Globus pallidus (tissue), 1 donor: ENCODE data around the gene SLX9.
"Not testable (repeated sequence)": the region's sequence is repeated elsewhere in the genome, so short reads cannot be mapped to it uniquely, and the experiment has no call there.

Source experiments
- DNase-seq: peaks from one replicate; pipeline ENCODE4 v3.0.0-alpha.2; 2015; ENCODE audit warnings: low spot score

The SLX9 gene

DNA sequence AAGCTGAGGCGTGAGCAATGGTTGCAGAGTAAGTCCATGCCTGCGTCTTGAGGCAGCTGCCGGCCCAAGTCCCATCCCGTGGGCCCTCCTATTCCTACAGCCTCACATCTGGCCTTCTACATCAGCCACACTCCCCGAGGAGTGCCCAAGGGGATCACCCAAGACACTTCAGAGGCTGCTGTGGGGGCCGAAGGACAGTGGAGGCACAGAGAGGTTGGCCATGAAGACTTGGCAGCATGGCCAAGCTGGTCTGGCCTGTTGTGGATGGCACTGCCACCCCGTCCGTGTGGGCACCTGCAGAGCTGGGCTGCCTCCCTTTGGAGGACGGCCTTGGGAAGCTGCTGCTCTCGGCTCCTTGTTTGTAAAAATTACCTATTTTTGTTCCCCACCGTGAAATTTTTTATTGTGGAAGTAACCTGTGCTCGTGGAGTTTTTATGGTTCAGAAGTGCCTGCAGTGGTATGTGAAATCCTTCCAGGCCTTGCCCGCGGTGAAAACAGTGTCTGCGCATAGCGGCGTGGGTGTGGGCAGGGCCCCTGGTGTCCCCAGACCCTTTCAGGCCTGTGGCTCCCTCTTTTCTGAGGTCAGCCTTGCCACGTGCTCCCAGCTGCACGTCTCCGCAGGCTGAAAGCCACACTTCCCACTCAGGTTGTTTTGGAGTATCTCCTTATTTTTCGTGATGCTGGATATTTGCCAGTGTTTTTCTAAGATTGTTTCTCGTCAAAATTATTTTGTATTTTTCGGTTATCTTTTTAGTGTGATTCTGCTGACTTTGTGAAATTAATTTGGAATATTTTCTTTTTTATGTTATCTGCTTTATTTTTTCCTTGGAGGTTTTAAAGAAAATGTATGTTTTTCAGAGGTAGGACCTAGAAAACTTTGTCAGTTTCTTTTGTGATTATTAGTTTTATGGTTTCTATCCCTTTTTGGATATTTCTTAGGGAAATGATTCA lies 20.6 kb downstream of the SLX9 start:
- DNase-seq: no peak

DNA sequence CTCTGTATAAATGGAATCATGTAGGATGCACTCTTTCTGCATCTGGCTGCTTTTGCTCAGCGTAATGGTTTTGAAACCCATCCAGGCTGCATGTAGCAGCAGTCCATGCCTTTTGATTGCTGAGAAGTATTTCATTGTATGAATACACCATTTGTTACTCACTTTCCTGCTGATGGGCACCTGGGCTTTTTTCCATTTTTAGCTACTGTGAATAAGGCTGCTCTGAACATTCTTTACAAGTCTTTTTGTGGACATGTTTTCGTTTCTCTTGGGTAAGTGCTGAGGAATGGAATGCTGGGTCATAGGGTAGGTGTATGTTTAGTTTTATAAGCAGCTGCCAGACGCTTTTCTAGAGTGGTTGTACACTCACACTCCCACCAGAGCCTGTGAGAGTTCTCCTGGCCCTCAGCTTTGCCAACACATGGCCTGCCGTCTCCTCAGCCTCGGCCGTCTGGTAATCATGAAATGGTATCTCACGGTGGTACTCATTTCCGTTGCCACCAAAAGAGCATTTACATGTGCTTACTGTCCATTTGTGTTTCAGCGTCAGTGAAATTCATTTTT lies 22.7 kb downstream of the SLX9 start:
- DNase-seq: no peak

DNA sequence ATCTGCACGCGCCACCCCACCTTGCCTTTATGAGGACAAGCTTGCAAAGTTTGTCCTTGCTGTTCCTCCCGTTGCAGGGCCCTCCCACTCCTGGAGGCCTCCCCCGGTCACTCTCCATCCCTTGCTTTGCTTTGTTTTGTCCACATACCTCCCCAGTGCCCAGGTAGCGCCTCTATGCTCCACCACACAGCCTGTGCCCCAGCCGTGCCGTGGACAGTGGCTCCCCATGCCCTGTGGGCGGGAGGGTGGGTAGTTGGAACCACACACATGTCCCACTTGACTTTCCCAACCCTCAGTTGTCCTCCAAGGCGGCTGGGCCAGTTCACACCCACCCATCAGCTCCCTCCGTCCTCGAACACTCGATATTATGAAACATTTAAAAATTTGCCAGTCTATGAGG lies 24.6 kb downstream of the SLX9 start:
- no peak for DNase-seq

DNA sequence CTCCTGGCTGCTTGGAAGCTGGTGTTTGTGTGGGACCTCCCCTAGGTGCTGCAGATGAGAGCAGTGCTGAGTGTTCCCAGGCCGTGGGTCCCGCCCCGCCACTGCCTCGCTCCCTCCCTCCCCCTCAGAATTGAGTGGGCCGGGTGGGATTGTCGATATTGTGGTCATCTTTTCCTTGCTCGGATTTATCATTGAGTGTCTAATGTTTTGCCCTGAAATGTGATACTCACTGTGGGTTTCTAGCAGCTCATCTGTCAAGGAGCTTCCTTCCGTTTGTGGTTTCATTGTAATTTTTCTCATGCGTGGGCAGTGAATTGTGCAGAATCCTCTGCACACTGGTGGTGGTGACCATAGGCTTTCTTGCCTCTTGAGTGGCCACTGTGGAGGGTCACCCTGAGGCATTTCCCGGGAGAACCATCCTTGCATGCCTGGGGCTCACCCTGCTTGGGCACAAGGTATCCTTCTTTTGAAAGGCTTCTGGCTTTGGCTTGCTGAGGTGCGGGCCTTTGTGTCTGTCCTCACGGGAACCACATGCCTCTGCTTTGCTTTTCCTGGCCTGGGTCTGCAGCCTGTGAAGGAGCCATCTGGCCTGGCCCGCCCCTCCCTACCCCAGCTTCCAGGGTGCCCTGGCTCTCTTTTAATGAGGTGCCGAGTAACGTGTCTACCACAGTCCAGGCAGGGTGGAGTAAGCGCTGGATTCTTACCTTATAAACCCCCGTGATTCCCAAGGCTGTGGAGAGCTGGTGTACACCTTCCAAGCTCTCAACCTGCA lies 25.6 kb downstream of the SLX9 start:
- DNase-seq: no peak

DNA sequence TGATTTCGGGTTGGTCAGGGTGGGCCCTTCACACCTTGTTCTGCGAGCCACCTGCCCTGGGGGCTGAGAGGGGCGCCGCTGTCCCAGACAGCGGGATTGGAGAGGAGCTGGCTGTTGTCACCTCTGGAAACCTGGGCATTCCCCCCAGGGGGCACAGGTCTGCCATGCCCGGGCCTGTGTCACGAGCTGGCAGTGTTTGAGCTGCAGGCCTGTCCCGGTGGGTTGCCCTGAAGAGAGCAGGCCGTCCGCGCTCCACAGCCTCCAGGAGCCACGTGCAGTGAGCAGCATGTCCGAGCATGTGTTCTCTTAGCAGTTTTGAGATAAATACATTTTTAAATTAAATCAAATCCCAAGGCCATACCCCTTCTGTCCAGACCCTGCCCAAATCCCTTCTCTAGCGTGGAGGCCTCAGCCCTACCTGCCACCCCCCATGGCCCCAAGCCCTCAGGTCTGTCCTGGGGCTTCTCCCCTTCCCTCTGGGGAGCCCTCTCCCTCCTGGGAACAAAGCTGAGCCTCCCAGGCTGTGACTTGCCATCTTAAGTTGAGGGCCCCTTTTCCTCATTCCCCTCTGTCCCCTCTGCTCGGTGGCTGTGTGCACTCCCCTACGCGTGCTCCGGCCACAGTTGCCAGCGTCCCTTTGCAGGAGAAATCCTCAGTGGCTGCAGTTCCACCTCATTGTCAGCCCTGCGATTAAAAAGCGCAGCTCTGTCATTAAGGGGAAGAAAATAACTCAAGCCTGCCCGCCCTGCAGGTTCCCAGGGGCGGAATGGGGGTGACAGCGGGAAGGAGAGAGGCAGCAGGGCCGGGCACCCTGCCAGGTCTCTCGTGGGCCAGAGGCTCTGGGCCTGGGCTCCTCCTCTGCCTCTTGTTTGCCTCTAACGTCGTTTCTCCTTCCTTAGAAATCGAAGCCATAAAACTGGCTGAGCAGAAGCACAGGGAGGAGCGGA lies 26.6 kb downstream of the SLX9 start:
- DNase-seq: peak; percentile 29

DNA sequence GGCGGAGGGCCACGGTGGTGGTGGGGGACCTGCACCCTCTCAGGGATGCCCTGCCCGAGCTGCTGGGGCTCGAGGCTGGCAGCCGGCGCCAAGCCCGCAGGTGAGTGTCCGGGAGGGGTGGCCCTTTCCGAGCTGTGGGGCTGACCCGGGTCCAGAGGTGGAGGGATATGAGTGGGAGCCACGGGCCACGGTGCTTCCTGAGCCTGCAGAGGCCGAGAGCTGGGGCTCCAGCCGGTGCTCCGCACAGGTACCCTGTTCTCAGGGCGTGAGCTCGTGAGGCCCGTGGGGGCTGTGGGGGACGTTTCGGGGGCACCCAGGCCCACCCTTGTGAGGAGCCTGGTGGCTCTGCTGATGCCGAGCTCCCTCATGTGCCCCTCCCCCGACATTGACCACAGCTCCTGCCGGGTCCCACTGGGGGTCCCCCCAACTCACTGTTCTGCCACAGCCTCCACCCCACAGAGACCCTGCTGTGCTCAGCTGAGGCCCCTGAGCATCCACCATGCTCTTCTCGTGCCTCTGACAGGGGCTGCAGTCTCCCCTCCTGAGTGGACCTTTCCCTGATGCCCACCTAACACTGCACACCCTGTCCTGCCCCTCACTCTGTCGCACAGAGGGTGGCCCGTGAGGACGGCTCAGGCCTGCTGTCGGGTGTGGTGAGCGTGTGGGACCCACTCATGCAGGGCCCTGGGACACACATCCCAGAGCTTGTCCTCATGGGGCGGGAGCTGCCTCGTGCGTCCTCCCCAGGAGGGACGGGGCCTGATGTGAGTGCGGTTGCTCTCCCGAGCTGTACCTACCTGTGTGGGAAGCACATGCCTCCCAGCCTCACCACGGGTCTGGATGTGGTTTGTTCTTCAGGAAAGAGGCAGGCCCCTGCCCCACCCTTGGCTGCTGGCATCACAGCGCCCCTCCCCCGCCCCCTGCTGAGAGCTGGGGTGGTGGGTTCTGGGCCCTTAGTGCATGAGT lies 27.5 kb downstream of the SLX9 start:
- no peak for DNase-seq

DNA sequence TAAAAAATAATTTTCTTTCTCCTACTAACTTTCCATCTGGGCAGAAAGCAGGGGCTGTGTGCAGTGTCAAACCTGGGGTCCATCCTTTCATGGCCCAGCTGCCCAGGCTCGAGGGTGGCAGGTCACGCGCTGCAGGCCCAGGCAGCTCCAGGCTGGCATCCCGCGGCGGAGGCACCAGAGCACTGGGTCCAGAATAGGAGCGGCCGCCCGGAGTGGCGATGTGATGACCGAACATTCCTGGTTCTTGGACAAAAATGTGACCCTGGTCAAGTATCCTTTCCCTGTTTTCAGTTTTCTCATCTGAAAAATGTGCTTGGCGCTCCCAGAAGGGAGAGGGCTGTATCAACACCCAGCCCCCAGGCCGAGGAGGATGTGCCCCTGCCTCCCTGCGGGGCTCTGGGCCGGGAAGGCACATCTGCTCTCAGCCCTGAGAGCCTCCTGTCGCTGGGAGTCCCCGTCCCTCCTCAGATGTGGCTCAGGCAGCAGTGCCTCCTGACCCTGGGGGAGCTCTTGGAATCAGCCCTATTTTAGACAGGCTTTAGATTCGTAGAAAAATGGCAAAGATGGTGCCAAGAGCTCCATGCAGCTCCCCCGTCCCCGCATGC lies 29.3 kb downstream of the SLX9 start:
- no peak for DNase-seq

DNA sequence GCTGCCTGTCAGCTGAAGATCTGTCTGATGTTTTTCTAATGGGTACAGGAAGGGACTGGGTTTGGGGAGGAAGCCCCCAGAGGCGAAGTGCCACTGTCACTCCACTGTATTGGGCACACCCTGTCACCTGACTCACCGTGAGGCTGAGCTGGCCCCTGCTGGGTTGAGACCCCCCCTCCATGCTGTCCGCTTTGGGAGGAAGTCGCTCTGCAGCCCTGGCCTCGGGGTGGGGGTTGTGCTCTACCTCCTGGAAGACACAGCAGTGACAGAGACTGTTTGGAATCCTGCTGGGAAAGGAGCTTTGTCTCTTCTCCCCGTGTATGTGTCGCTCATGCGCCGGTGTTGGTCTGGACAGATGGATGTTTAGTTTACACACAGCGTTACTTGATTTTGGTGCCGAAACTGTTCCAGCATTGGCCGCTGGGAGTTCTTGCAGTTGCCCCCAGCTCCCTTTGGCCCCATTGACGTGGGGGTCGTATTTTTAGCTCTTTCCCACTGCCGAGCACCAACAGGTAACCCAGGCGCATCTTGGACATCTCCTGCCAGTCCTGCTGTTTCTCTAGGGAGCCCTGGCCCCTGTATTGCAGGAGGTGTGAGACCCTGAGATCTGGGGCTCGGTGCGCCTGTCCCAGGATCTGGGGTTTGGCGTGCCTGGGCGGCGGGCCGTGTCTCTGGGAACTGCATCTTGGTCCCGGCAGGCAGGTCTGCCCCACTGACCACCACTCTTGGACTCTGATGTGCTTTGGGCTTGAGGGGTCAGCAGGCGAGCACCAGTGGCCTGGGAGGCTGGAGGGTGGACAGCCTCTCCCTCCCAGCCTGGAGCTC lies 30.3 kb downstream of the SLX9 start:
- DNase-seq: no peak

DNA sequence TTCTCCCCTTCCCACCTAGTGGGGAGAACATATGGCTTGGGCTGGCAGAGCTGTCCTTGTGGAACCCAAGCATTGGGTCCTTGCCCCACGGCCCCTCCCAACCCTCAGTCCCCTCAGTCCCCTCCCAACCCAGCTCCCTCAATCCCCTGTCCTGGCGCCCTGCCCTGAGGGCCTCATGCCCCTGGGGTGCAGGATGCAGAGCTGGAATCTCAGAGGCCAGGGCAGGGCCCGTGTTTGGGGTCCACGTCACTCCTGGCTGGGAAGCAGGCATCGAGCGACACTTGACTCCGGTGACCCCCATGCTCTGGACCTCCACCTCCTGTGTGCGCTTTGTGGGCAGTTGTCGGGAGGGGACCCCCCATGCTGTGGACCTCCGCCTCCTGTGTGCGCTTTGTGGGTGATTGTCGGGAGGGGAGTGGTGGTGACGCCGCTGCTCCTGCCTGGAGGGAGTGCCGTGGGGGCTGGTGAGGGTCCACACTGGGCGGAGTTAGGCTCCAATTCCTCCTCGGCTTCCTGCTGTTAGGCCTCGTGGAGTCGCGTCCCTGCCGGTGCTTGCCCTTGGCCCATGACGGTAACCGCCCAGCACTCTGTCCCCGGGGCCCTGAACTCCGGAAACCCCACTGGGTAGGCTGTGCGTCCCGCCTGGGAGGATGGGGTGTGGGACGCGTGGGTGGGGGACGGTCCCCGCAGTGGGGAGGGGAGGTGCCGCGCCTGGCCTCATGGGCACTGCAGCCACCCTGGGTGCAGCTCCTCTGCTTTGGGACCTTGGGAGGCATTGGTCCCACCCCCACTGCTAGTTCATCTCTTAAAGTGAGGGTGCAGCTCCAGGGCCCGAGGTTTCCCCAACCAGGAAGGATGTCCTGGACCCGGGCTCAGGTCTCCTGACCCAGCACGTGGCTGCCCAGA lies 31.2 kb downstream of the SLX9 start:
- no peak for DNase-seq

DNA sequence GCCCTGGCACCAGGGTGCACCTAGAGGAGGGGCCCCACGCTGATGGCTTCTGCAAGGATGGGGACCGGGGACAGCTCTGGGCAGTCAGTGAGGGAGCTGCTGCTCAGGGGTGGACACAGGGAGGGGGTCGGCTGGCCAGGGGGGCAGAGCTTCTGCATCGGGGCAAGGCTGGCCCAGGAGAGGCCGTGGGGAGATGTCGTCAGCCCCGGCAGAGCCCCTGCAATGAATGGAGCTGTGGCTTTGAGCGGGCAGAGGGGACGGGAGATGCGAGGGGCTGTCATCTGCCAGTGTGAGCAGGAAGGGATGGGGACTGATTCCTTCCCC lies 31.8 kb downstream of the SLX9 start:
- no peak for DNase-seq

DNA sequence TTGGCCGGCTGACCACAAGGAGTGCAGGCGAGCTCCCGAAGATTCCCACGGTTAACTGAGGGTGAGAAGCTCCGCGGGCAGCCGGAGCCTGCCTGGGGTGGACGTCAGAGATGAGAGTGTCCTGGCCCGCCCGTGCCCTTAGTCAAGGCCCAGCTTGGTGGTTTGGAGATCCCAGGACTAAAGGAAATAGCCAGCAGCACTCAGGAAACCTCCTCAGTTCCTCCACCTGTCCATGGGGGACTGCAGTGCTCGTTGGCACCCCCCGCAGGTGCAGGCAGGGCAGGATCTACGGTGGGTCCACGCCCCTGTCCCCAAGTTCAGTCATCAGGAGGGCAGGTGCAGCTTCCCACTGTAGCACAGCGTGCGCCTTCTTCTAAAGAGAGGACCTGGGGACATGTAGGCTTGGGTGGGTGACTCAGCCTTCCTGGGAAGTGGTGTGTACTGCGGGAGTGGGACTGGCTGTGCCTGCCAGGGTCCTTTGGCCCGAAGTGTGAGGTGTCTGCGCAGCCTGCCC lies 32.5 kb downstream of the SLX9 start:
- DNase-seq: no peak

DNA sequence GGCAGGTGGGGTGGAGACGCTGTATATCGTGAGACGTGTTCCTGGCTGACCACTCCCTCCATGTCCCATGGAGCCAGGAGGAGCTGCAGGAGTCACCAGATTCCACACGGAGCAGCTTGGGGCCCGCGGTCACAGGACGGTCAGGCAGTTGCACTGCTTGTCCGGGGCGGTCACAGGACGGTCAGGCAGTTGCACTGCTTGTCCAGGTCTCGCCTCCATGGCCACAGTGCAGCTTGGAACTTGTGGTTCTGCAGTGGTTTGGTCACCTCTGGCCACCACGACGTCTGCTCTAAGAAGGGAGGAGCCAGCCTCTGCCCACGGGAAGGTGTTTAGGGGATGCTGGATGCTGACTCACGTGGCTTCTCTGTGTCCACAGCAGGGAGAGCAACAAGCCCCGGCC lies 33.0 kb downstream of the SLX9 start:
- DNase-seq: no peak

DNA sequence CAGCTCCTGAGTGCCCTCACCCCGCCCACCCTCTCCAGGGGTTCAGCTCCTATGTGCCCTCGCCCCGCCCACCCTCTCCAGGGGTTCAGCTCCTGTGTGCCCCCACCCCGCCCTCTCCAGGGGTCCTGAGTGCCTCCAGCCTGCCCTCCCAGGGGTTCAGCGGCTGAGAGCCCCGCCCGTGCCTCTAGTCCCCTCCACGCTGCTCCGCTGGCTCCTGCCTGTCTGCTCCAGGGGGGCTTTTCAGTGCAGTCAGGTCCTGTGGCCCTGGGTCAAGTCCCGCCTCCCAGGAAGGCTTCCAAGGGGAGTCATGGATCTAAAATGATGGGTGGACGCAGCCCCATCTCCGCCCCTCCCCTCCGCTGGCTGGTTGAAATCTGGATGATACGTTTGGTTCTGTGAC lies 33.8 kb downstream of the SLX9 start:
- no peak for DNase-seq

DNA sequence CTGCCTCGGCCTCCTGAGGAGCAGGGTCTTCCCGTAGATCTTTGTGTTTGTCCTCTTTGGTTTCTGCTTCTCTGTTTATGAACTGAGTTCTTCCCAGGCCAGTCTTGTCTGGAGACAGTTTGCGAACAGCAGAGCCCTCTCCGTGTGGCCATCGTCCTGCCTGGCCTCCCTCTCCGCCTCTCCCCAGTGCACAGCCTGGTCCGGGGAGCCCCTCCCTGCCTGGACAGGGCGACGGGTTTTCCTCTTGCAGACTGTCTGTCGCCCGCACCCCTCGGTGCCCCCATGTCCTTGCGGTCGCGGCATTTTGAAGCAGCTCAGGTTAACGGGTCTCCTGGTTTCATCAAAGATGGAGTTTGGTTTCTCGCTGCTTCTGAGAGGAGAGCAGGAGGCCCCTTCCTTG lies 34.8 kb downstream of the SLX9 start:
- no peak for DNase-seq

DNA sequence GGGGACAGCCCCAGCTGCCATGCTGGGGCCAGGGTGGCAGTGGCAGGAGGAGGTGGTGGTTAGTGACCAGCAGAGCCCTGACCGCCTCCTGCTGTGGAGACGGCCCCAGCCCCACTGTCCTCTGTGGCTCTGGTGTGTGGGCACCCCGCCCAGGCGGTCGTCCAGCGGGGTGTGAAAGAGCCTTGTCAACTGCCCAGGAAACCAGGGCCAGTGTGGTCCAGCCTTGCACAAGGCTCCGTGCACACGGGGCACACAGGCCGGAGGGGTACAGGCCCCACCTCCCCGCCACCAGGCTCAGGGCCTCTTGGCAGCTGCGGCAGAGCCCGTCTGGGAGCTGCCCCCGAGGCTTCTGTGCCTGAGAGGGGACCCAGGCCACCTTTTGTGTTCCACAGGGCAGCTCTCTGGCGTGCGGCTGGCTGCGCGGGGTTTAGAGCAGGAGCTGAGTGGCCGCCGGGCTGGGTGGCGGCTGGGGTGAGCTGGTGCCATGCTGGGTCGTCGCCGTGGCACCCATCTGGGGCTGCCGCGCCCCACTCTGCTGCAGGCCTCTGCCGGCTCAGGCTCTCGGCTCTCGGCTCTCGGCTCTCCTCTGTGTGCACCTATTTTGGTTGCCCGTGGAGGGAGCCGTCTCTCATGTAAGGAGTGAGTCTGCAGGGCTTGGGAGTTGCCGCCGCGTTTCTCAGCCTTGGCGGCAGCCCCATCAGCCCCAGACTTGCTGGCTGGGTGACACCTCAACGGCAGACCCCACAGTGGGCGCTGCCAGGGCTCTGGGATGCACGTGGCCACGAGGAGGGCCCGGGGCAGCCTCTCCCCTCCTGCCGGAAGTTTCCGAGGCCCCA lies 36.1 kb downstream of the SLX9 start:
- no peak for DNase-seq

DNA sequence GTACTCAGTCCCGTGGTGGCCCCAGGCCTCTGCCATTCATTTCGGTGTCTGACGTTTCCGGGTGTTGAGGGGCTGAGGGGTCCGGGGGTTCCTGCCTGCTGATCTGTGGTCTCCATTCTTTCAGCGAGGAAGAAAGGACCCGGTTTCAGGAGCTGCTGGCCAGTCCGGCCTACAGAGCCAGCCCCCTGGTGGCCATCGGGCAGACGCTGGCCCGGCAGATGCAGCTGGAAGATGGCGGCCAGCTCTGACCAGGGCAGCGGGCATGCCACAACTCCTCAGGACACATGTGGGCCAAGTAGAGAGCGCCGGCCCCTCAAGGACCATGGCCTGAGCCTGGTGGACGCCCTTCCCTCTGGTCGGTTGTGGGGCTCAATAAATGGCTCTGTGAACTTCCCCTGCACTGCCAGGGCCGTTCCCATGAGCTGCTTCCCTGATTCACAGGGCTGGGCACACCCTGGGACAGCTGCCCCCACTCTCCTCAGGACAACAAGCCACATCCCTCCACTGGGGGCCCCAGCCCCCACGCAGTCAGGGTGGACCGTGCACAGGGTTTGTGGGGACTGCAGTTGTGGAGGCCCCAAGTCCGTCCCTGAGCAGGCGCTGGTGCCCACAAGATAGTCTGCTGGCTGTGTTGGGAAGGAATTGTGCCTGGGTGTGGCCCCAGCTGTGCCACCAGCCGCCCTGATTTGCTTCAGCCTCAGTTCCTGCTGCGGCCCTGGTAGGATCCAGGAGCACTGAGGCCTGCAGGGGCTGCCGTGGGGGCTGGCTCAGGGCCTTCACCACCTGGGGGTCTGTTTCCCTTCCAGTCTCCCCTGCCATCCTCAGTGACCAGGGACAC lies 36.9 kb downstream of the SLX9 start:
- DNase-seq: not testable (repeated sequence)
